DMS53 treated with DMSO at 0.1 percent for 48 hours (cell line): ENCODE measurements around the gene IQCE.
"Not testable (repeated sequence)": the region's sequence is repeated elsewhere in the genome, so short reads cannot be mapped to it uniquely, and the experiment has no call there.

Experiments
- DNase-seq: peaks from one replicate; lab custom pipeline; 2025; ENCODE audit not compliant: unreplicated experiment; lab: John Stamatoyannopoulos, UW

Gene IQCE

DNA sequence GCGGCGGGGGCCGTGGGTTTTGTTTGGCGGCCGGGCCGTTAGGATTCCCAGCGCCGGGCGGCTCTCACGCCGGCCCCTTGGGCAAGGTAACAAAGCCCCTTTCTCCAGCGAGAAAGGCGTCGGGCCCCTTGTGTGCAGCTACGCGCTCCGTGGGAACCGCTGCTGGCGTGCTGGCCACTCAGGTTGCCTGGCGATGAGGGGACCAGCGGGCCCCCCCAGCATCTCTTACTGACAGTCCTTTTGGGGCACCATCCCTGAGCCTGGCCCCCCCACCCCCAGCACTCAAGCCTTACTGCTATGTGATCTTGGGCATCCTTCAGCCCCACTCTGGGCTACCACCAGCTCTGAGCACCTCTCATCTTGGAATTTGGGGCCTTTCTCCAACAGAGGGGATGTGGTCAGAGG, 37.4 kb upstream of the IQCE start:
- no peak for DNase-seq

DNA sequence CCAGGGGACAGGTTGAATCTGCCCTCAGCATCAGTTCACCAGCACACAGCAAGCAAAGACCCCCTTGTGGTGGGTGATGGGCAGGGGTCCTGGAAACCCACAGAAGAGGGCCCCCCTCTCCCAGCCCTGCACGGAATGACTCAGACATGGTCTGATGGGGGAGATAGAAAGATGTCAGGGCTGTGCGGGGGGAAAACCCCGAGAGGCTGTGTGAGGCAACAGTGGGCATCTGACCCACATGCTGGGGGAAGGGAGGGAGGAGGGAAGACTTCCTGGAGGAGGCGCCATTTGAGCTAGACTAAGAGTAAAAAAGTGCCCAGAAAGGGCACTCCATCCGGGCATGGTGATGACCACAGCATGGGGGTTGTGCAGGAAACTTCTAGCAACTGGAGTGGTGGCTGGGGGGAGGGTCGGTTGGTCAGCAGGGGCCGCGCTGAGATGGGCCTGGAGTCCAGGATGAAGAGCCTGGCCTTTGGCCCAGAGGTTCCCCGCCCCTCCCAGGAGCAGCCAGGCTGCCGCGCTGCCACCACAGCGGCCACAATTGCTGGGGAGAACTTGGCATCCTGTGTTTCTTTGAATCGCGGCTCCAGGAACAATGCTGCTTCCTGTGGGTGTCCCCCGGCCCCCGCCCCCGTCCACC, 36.7 kb upstream of the IQCE start:
- no peak for DNase-seq

DNA sequence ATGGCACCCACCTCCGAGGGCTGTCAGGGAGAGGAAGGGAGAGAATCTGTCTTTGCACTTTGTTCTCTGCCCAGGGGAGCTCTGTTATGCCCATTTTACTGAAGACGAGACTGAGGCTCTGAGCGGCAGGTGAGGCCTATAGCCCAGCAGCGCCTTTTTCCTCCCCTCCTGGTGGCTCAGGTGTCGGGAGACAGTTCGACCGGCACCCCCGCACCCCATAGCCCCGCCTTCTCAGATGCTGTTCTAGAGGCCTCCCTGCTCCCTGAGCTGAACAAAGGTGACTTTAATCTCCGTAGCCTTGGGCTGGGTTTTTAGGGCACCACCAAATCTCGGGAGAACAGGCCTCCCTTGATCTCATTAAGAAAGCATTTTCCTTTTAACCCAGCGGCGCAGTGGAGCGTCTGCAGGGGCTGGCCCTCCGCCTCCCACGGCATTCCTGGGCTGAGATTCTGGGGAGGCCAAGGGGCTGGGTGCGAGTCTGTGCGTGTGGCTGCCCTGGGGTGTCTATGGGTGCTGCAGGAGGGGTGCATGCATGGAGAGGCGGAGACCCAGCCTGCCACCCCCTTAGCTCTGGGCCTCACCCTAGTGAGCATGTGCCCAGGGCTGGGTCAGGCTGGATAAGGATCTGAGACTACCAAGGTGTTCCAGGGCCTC, 35.9 kb upstream of the IQCE start:
- no peak for DNase-seq

DNA sequence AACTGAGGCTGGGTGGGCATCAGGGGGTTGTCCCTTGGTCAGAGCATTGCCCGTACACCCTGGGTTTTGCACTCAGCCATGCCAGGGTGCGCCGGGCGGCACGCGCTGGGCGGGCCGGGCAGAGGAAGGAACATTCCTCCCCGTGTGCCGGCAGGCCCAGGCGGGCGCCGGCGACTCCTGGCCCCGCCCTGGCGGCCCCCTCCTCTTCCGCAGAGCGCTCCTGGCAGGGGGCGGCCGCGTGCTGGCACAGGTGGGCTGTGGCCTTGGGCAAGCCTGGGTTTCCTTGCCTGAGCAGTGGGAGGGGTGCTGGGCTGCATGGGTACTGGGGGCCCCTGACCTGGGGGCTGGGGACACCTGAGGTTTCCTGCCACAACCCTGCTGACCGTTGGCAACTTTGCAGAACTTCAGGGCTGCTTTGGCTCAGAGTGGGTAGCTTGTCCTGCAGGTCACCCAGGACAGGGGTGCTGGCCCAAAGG, 35.3 kb upstream of the IQCE start:
- no peak for DNase-seq

DNA sequence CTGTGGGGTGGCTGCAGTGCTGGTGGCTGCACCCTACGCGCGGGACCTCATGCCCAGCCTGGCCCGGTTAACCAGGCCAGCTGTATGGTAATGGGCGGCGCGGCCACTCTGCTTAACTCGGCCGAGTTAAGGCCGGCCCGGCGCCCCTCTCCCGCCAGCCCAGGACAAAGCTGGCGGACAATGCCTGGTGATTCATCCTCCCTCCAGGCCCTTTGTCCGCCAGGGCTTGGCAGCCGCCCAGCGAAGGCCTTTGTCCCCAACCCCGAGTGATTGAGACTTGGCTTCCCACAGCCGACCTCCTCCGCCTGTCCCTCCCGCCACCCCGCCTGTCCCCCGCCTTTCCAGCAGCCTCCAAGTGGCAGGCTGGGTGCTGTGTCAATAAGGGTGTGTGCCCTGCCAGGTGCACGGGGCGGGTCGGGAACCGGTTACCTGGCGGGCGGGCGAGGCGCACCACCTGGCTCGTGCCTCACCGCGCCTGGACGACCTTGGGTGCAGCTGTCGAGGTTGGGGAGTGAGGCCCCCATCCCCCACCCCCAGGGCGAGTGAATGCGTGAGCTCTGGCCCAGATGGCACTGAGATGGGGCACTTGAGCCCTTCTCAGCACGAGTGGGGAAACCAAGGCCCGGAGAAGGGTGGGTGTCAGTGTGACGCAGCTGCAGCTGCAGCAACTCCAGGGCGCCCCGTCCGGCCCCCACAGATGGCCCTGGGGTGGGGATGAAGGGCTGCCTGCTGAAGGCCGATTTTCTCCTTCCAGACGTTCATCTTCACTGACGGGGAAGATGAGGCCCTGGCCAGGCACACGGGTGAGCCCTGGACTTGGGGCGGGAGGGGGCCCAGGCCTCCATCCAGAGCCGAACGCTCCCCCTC, 34.6 kb upstream of the IQCE start:
- peak; percentile 95 for DNase-seq

DNA sequence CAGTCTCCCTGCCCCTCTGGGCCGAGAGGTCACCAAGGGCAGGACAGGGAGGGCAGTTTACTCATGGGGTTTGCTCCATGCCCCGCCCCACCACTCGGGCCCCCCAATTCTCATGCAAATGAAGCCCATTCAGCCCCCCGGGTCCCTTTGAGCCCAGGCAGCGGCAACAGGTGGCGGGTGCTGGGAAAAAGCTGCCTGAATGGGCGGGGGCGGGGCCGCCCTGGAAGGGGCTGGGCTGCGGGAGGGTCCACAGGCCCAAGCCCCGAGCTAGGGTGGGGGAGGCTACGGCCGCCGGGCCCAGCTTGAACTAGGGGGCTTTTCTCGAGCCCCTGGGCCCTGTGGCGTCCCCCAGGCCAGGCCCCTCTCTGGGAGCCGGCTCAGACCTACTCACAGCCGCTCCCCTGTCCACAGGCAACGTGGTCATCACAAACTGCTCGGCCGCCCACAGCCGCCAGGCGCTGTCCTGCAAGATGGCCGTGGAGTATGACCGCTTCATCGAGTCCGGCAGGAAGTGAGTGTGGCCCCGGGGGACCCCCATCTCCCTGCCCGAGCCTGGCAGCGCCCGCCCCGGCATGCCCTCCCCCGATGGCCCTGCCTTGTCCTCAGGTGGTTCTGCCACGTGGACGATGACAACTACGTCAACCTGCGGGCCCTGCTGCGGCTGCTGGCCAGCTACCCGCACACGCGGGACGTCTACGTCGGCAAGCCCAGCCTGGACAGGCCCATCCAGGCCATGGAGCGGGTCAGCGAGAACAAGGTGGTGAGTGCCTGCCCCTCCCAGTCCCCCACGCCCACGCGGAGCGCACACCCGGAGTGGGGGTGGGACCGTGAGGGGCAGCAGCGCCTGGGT, 33.7 kb upstream of the IQCE start:
- no peak for DNase-seq

DNA sequence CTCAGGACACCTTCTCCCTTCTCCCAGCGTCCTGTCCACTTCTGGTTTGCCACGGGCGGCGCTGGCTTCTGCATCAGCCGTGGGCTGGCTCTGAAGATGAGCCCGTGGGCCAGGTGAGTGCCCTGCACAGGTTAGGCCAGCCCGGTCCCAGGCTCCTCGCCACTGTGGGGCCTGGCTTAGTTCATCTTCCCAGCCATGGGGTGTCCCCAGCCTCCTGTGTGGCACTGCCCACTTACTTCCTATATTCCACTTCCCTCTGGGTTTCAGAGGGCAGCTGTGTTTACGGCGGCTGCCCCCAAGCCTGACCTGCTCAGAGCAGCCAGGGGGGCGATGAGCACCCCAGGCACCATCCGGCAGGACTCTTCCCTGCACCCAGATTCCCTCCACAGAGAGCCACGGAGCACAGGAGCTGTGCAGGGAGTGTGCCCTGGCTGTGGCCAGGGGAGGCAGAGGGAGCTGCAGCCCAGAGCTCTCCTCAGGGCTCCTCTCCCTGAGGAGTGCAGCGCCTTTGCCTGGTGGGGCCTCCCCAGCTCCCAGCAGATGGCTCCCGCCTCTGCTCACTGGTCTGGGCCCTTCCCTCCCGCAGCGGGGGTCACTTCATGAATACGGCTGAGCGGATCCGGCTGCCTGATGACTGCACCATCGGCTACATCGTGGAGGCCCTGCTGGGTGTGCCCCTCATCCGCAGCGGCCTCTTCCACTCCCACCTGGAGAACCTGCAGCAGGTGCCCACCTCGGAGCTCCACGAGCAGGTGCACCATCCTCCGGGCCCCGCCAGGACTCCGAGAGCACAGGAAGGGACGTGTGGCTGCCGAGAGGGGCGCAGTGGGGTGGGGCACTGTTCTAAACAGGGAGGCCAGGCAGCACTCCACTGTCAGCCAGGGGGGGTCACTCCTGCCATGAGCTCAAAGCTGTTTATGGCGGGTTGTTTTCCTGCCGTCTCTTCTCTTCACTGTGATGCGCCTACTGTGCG, 32.8 kb upstream of the IQCE start:
- no peak for DNase-seq

DNA sequence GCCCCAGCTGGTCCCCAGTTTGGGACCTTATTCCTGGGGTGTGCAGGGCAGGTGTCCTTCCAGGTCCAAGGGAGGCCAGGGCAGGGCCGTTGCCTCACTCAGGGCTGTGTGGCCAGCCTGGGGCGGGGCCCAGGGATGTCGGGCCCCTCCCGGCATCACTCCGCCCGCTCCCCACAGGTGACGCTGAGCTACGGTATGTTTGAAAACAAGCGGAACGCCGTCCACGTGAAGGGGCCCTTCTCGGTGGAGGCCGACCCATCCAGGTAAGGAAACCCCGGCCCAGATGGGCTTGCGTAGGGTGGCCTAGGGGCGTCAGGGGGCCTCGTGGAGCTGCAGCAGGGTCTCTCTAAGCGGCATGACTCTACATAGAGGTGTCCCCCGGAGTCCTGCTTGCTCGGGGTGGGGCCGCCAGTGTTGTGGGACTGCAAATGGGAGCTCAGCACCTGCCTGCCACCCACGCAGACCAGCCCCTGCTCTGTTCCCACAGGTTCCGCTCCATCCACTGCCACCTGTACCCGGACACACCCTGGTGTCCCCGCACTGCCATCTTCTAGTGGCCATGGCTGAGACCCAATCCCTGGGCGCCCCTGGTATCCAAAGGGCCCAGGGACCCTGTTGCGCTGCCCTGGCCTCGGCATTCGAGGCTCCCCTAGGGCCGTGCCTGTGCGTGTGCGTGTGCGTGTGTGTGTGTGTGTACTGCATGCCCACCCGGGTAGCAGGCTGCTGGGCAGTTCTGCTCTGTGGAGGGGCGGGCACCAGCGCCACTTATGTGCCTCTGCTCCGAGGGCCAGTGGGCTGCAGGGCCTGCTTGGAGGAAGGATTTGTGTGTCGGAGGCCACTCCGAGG, 31.9 kb upstream of the IQCE start:
- no peak for DNase-seq

DNA sequence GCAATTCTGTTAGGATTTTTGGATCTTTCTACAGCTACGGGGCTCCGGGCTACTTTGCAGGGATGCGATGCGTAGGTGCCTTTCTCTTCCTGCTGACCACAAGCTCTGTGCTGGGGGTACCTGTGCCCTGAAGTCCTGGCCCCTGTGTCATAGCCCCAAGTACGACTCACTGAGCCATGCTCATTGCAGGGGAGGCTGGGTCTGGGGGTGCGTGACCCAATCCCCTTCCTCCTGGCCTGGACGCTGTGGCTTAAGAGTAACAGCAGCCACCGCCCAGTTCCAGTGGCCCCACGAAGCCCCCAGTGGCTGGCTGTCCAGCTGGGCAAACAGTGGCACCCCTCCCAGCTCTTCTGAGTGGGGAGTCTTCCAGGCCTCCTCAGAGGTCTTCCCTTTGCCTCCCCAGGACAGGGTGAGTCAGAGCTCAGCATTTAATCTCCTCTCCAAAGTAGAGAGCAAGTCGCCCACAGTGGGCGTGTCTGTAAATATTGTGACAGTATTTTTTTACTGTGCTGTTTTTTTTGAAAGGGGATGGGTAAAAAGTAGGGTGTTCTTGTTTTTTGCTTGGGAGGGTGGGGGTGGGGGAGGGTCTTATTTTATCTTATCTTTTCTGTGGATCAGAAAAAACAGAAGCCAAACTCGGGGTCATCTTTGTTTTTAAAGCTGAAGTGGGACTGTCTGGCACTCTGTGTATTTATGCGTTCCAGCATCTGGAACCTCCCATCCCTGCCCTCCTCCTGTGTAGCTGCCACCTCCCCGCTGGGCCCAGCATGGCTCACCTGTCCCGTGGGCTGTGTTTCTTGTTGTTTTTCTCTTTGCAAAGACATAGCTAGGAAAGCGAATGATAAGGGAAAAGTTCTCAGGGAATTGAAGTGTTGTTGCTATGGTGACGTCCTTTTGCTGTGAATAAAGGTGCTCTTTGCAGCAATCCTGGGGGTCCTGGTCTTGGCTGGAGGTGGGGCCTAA, 31.0 kb upstream of the IQCE start:
- DNase-seq: peak; percentile 92

DNA sequence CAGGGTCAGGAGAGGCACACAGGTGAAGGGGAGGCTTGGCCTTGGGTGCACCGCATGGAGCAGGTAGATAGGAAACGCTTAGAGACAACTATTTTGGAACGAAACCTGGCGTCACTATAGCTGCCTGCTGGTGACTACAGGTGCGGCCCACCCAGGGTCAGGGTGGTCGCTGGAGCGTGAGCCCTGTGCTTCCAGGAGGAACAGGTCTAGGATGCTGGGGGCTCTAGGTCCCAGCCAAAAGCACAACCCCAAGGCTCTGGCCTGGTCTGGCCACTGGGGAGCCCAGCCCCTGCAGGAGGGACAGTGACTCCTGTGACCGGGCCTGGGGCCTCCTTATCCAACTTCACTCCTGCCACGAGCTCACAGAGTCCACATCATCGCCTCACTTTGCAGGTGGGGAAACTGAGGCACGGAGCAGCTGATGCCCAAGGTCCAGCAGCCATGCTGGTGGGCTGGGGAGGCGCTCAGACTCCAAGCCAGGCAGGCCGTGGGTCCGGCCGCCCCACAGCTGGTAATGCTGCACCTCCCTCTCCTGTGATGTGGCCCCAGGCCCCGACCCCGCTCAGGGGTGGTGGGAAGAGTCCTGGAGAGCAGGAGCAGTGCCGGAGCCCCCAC, 30.2 kb upstream of the IQCE start:
- no peak for DNase-seq

DNA sequence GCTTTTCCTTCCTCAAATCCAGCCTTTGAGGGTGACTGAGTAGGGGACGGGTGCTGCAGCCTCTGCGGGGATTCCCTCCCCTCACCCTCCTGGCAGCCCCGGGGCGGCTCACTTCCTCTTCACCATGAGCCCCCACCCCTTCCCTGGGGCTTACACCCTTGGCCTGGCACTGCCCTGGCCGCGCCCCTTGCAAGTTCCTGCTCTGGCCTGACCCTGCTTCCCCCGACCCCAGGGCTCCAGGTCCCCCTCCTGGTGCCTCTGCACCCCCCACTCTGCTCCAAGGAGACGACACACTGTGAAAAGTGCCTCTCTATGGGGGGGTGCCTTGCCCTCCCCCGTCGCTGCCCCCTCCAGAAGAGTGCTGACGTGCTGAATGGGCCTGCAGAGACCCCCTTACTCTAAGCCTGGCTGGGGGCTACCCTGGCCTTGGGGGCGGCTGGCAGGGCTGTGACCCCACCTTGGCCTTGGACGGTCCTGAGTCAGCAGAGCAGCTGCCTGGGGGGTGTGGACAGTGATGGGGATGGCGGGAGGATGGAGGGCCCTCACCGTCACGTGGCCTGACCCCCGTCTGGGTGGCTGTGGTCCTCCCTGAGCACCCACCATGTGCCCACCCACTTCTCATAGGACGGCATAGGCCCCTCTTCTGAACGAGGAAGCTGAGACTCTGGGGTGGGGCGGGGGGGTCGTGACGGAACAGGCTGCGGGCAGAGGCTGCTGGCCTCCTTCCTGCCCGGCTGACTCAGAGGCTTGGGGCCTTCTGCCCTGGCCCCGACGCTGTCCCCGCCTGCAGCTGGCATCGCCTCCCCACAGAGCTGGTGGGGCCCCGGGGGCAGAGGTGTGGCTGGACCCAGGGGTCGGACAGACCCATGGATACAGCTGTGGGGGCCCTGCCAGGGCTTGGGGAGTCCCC, 29.4 kb upstream of the IQCE start:
- no peak for DNase-seq

DNA sequence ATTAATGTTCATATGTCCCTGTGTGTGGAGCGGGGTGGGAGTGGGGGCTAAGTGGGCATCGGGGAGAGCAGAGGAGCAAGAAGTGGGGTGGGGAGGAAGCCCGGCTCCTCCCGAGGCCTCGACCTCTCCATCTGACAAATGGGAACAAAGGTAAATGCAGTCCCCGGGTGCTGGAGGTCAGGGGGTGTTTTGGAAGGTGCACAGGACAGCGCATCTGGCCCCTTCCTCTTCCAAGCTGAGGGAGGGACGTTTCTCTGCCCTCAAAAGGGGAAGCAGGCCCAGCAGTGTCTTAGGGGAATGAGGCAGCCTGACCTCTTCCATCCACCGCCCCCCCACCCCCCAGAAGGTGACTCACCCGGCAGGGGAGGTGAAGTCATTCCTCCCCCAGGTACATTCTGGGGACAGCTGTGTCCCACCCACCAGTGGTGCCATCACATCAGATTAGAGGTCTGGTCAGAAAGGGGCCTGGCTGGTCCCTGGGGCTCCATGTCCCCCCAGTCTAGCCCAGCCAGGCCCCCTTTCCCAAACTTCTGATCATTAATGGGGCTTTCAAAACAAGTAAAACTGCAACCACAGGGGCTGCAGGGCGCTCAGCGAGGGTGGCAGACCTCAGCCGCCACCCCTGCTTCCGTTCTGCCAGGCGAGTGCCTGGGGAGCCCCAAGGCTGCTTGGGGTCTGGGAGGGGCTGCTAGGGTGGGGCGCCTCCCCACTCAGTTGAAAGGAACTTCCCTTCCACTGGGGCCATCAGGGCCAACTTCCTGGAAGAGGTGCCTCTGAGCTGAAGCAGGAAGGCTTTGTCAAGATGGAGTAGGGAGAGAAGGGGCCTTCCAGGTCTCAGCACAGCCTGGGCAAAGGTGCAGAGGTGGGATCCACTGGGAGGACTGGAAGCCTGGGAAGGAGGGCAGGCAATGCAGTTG, 28.4 kb upstream of the IQCE start:
- DNase-seq: no peak

DNA sequence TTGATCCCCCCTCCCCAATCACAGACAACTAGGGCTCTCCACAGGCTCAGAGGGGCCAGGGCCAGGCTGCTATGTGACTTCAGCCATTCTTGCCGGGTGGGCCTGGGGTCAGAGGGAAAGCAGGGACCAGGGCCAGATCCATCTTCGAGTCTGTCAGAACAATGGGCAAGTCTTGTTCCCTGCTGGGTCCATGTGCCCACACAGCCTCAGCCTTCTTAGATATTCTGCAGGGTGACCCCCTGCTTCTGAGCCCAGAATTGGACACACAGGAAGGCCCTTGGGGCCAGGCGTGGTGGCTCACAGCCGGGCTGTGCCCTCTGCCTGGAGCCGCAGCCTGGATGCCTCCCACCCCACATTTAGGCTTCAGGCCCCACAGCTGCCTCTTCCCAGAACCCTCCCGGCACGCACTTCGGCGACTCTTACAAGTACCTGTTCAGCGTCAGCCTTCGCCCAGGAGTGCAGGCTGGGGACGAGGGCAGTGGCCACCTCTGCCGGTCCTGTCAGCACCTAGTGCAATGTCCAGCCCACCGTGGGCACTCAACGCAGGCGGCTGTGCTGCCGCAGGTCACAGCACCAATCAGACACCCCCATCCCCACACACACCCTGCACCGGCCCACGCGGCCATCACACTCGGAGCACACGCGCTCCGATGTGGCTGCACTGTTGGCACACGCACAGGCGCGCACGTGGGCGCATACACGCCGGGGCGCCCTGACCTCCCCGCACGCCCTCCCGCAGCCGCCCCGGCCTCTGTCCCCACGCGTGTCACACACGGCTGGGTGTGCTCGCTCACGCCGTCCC, 27.6 kb upstream of the IQCE start:
- DNase-seq: not testable (repeated sequence)

DNA sequence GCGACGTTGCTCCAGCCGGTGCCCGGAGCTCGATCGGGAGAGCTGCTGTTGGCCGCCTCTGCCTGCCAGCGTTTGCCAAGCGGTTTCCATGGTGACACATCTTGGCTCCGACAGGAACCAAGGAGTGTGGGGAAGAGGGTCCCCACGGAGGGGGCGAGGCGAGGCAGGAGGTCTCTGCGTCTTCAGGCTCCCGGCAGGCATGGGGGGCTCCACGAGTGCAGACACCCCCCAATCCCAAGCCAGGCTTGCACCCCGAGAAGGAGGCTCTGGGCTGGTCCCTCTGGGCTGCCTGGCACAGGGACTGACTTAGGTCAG, 27.0 kb upstream of the IQCE start:
- not testable (repeated sequence) for DNase-seq
